ENCODE measurements around the gene CACNB2.

CACNB2 gene

GRCh38 chr10:18406136-18406535 lies 265.9 kb downstream of the CACNB2 start:
- H3K4me1 Mint-ChIP-seq (ENCODE audit: low read depth), result no peaks in the 10 kb centered on the region
- peaks cover 4% of the 10 kb centered on the region for H3K27me3 Mint-ChIP-seq
- no peaks in the 10 kb centered on the region for H3K9me3 Mint-ChIP-seq (ENCODE audit: low read depth)
- no peaks in the 10 kb centered on the region for H3K36me3 Mint-ChIP-seq
- H3K27ac Mint-ChIP-seq, result no peak overlapping the region
- H3K4me3 Mint-ChIP-seq, result no peak overlapping the region

- no peak overlapping the region for H3K4me3 Mint-ChIP-seq
- no peak overlapping the region for H3K27ac Mint-ChIP-seq
- peaks cover 6% of the 10 kb centered on the region for H3K27me3 Mint-ChIP-seq
- no peaks in the 10 kb centered on the region for H3K4me1 Mint-ChIP-seq (ENCODE audit: low read depth)
- H3K9me3 Mint-ChIP-seq (ENCODE audit: low read depth), result no peaks in the 10 kb centered on the region
- H3K36me3 Mint-ChIP-seq, result no peaks in the 10 kb centered on the region
These were observed 269.6 kb downstream of the CACNB2 start for GRCh38 chr10:18409599-18410397.

DNA sequence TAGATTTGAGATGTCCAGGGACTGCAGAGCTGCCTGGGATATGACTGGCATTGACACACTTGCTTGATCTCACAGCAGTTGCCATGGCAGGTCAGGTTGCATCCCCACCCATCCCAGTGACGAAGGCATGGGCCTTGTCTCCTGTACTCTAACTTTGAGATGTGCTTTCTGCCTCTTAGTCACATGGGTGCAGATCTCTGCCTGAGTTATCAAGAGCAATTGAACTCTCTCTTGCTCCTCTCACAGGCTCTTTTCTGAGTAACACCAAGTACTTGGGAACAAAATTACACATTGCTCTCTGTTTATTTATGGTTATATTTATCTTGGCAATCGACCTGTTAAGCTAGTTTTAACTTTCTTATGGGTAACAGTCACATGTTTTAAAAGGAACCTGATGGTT lies 273.8 kb downstream of the CACNB2 start:
- H3K27me3 Mint-ChIP-seq, result peaks cover 9% of the 10 kb centered on the region
- no peaks in the 10 kb centered on the region for H3K36me3 Mint-ChIP-seq

GRCh38 chr10:18417950-18418527 lies 277.8 kb downstream of the CACNB2 start:
- no peaks in the 10 kb centered on the region for H3K4me1 Mint-ChIP-seq (ENCODE audit: low read depth)
- H3K27ac Mint-ChIP-seq, result no peak overlapping the region
- no peak overlapping the region for H3K4me3 Mint-ChIP-seq
- no peaks in the 10 kb centered on the region for H3K36me3 Mint-ChIP-seq
- no peaks in the 10 kb centered on the region for H3K9me3 Mint-ChIP-seq (ENCODE audit: low read depth)
- peaks cover 6% of the 10 kb centered on the region for H3K27me3 Mint-ChIP-seq

More for the DNA sequence above, 273.8 kb downstream of the CACNB2 start:
- Mint-ChIP-seq H3K4me3 (no peak overlapping the region), H3K27ac (no peak overlapping the region), H3K9me3 (ENCODE audit: low read depth) (no peaks in the 10 kb centered on the region), H3K4me1 (ENCODE audit: low read depth) (no peaks in the 10 kb centered on the region)

DNA sequence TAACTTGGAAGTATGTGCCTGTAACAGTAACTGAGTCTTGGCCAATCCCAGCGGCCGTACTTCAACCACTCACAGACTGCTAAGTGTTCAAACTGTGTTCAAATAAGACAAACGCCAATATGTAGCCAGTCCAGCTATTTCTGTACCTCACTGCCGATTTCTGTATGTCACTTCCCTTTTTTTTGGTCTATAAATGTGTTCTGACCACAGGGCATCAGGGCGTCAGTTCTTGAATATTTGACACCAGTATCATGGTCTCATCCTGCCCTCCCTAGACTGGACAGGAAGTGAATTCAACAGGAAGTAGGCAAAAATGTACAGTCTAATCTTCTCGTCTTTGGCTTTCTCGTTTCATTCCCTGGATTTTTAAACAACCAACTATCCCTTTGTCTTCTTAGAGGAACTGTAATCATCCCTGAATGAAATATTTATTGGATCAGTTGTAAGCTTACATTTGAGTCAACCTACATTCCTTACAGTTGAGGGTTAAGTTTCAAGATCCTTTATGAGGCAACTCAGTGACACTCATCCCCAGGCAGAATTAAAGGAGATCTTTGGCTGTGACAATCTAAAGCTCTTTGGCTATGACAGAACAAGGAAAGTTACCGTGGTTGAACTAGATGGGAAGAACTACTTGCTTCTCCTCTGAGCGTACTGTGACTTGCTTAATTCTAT lies 278.5 kb downstream of the CACNB2 start:
- no peak overlapping the region for H3K27ac Mint-ChIP-seq
- no peaks in the 10 kb centered on the region for H3K4me1 Mint-ChIP-seq (ENCODE audit: low read depth)
- no peak overlapping the region for H3K4me3 Mint-ChIP-seq
- H3K27me3 Mint-ChIP-seq, result peaks cover 6% of the 10 kb centered on the region
- H3K36me3 Mint-ChIP-seq, result no peaks in the 10 kb centered on the region
- H3K9me3 Mint-ChIP-seq (ENCODE audit: low read depth), result no peaks in the 10 kb centered on the region

DNA sequence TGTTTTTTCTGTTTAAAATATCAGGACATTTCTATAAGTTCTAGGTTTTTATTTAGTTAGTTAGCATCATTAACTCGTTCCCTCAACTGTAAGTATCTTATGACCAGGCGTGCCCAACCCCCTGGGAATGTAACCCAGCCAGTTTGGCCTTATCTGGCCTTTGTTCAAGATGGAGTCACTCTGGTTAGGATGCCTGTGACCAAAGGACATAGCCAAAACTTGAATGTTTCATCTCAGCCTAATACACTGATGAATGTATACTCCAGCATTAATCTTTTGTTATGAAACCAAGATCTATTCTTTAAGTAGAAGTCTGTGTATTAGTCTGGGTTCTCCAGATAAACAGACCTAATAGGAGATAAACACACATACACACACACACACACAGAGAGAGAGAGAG lies 279.7 kb downstream of the CACNB2 start:
- H3K27me3 Mint-ChIP-seq, result peaks cover 5% of the 10 kb centered on the region
- no peaks in the 10 kb centered on the region for H3K4me1 Mint-ChIP-seq (ENCODE audit: low read depth)
- H3K4me3 Mint-ChIP-seq, result no peak overlapping the region
- H3K36me3 Mint-ChIP-seq, result no peaks in the 10 kb centered on the region
- H3K27ac Mint-ChIP-seq, result no peak overlapping the region
- no peaks in the 10 kb centered on the region for H3K9me3 Mint-ChIP-seq (ENCODE audit: low read depth)

DNA sequence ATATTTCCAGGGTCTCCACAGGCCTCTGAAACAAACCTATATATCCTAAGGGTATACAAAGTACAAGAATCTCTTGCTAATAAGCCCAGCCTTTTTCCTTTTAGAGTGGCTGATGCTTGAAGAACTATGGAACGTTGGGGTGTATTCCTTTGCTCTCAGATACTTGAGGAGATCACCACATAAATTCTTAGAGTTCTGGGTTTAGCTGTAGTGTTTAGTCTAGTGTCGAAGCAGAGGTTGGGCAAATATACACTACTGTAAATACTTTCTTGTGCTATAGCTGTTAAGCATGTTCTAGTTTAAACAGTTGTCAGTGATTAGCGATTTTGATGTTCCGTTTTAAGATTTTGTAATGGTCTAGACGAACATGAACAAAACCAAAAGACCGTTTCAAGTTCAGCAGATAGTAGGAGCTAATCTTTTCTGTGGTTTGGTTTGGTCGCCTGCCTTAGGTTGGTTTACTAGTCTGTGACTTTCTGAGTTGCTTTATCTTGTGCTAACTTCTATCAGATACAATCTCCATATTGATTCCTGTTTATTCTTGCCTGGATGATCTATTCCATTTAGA lies 281.6 kb downstream of the CACNB2 start:
- H3K9me3 Mint-ChIP-seq (ENCODE audit: low read depth), result no peaks in the 10 kb centered on the region
- no peak overlapping the region for H3K4me3 Mint-ChIP-seq
- H3K27me3 Mint-ChIP-seq, result peaks cover 3% of the 10 kb centered on the region
- H3K36me3 Mint-ChIP-seq, result no peaks in the 10 kb centered on the region
- no peak overlapping the region for H3K27ac Mint-ChIP-seq
- no peaks in the 10 kb centered on the region for H3K4me1 Mint-ChIP-seq (ENCODE audit: low read depth)

- Mint-ChIP-seq H3K27ac (no peak overlapping the region), H3K27me3 (no peaks in the 10 kb centered on the region), H3K36me3 (no peaks in the 10 kb centered on the region), H3K4me1 (ENCODE audit: low read depth) (no peaks in the 10 kb centered on the region), H3K4me3 (no peak overlapping the region), H3K9me3 (ENCODE audit: low read depth) (no peaks in the 10 kb centered on the region)
These were observed 282.9 kb downstream of the CACNB2 start for GRCh38 chr10:18423058-18423637.

GRCh38 chr10:18424200-18424599 lies 284.0 kb downstream of the CACNB2 start:
- Mint-ChIP-seq H3K9me3 (ENCODE audit: low read depth) (no peaks in the 10 kb centered on the region), H3K36me3 (no peaks in the 10 kb centered on the region), H3K27ac (no peak overlapping the region), H3K4me1 (ENCODE audit: low read depth) (no peaks in the 10 kb centered on the region), H3K4me3 (no peak overlapping the region), H3K27me3 (peaks cover 2% of the 10 kb centered on the region)

- Mint-ChIP-seq H3K4me3 (no peak overlapping the region), H3K9me3 (ENCODE audit: low read depth) (no peaks in the 10 kb centered on the region), H3K4me1 (ENCODE audit: low read depth) (no peaks in the 10 kb centered on the region), H3K27ac (no peak overlapping the region), H3K36me3 (no peaks in the 10 kb centered on the region), H3K27me3 (peaks cover 5% of the 10 kb centered on the region)
These were observed 289.1 kb downstream of the CACNB2 start for GRCh38 chr10:18429335-18429734.

- no peaks in the 10 kb centered on the region for H3K9me3 Mint-ChIP-seq (ENCODE audit: low read depth)
- no peaks in the 10 kb centered on the region for H3K36me3 Mint-ChIP-seq
- no peaks in the 10 kb centered on the region for H3K4me1 Mint-ChIP-seq (ENCODE audit: low read depth)
- H3K4me3 Mint-ChIP-seq, result no peak overlapping the region
- no peak overlapping the region for H3K27ac Mint-ChIP-seq
- peaks cover 3% of the 10 kb centered on the region for H3K27me3 Mint-ChIP-seq
These were observed 296.7 kb downstream of the CACNB2 start for GRCh38 chr10:18436902-18437301.

DNA sequence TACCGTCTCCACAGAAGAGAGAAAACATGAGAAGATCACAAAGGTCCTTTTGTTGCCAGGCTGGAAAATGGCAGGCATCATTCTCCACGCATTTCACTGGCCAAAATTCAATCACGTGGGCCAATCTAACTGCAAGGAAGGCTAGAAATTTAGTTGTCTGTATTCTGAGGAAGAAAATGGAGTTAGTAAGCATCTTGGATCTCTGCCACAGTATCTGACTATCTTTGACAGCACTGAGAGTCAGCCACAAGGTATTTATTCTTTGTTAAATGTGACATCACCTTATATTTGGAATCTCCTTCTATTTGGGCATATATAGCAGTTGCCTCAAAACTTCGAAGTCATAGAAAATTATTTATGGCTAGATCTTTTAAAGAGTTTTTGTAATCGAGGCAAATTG lies 297.3 kb downstream of the CACNB2 start:
- Mint-ChIP-seq H3K9me3 (ENCODE audit: low read depth) (no peaks in the 10 kb centered on the region), H3K4me3 (no peak overlapping the region)

DNA sequence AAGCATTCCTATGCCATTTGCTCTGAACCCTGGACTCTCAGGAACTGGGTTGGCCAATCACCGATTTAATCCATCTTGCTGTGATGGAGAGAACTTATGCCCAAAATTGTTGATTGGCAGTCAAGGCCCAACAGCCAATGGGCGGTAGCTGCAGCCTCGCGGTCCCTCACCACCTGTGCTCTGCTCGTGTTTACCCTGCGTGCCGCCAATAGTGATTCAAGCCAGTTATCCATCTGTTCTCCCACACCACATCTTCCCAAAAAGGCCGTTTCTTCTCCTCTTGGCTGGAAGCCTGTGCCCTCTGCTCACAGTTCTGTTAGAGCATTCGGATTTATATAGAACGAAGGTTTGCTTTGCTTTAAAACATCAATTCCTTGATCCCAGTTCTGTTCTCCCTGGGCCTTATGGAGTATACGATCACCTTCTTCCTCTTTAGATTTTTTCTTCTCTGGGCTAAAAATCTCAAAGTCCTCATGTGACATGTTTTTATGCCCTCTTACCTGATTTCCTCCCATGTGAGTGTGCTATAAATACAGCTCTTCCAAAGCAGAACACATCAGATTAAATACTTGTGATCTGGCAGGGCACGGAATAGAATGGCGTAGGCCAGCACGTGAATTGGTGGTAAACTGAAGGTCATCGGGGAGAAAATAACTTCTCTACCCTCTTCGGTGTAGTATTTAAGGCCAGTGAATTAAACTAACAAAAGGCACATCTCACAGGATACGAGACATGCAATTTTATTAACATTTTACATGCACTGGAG lies 298.3 kb downstream of the CACNB2 start:
- H3K36me3 Mint-ChIP-seq, result no peaks in the 10 kb centered on the region
- no peaks in the 10 kb centered on the region for H3K27me3 Mint-ChIP-seq
- H3K27ac Mint-ChIP-seq, result no peak overlapping the region
- no peaks in the 10 kb centered on the region for H3K9me3 Mint-ChIP-seq (ENCODE audit: low read depth)
- H3K4me3 Mint-ChIP-seq, result no peak overlapping the region
- no peaks in the 10 kb centered on the region for H3K4me1 Mint-ChIP-seq (ENCODE audit: low read depth)

More for the DNA sequence above, 297.3 kb downstream of the CACNB2 start:
- no peaks in the 10 kb centered on the region for H3K27me3 Mint-ChIP-seq
- H3K4me1 Mint-ChIP-seq (ENCODE audit: low read depth), result no peaks in the 10 kb centered on the region
- no peaks in the 10 kb centered on the region for H3K36me3 Mint-ChIP-seq
- no peak overlapping the region for H3K27ac Mint-ChIP-seq

- Mint-ChIP-seq H3K27me3 (no peaks in the 10 kb centered on the region), H3K4me3 (no peak overlapping the region), H3K9me3 (ENCODE audit: low read depth) (no peaks in the 10 kb centered on the region), H3K36me3 (no peaks in the 10 kb centered on the region), H3K4me1 (ENCODE audit: low read depth) (no peaks in the 10 kb centered on the region), H3K27ac (no peak overlapping the region)
These were observed 299.4 kb downstream of the CACNB2 start for GRCh38 chr10:18439601-18440000.
